Measurements from ENCODE around the gene COG5.
"Not testable (repeated sequence)": the region's sequence is repeated elsewhere in the genome, so short reads cannot be mapped to it uniquely, and the experiment has no call there.

COG5 gene

DNA sequence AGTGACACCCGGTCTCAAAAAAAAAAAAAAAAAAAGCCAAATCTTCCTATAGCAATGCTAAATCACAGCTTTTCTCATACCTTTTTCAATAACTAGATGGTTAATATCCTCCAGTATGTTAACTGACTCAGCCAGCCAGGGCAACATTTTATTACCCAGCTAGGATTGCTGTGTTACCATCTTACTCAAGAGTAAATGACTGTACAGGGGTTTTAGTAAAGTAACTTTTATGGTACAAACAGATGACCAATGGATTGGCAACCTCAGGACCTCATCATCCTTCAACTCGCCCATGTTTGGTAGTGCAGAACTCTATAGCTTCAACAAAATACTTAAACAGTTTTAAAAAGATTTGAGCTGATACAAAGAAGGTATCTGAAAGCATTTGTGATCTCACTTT lies 335.4 kb downstream of the COG5 start:
- DNase-seq (ENCODE audit: low read depth in 3 of 3): no peak

DNA sequence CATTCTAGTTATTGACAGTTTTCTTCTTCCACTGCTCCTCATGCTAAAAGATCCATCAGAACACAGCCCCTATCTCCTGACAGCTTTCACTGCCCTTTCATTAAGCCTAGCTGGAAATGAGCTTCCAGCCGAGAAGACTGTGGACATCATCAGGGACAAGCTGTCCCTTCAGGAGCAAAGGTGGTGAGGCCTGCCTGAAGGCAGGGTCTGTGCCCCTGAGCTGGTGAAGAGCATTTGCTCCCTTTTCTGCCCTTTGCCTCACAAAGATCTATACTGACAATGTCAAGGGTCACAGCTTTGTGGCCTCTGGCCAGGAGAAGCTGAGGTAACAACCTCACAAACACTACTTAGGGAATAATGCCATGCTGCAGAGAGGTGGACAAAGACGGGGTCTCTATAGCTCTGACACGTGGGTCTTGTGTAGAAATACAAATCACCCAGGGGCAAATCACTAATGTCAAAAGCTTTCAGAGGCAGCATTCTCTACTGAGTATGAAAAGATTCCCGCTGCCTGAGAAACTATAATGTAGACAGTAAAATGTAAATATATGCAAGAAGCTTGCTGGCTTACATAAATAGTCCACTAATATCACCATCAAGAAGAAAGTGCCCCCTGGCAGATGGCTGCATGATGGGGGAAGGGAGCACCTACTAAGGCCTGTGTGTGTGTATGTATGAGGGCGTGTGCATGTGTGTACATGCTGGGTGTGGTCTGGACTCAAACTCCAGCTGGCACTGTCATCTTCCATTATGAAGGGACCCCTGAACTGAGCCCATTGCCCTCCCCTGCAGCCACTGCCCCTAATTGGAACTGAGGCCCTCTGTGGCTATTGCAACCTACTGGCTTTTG lies 339.1 kb downstream of the COG5 start:
- DNase-seq (ENCODE audit: low read depth in 3 of 3): no peak

GRCh38 chr7:107220806-107221205 lies 342.9 kb downstream of the COG5 start:
- not testable (repeated sequence) for DNase-seq (ENCODE audit: low read depth in 3 of 3)

DNA sequence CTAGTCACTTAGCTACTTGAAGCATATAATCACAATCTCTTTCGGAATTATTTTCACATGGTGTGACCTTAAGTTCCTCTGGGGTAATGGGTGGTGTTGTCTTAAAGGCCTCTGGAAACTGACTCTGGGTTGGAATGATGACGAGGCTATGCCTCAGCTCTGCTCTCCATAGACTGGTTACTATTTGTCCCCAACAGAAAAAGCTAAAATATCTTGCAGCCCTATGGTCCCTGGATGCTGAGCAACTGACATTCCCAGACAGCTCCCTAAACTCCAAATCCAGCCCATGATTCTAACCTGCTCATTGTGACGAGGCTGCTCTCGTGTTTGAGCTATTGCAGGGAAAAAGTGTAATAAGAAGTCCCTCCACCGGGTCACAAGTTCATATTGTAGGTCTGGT lies 343.4 kb downstream of the COG5 start:
- DNase-seq (ENCODE audit: low read depth in 3 of 3): no peak

DNA sequence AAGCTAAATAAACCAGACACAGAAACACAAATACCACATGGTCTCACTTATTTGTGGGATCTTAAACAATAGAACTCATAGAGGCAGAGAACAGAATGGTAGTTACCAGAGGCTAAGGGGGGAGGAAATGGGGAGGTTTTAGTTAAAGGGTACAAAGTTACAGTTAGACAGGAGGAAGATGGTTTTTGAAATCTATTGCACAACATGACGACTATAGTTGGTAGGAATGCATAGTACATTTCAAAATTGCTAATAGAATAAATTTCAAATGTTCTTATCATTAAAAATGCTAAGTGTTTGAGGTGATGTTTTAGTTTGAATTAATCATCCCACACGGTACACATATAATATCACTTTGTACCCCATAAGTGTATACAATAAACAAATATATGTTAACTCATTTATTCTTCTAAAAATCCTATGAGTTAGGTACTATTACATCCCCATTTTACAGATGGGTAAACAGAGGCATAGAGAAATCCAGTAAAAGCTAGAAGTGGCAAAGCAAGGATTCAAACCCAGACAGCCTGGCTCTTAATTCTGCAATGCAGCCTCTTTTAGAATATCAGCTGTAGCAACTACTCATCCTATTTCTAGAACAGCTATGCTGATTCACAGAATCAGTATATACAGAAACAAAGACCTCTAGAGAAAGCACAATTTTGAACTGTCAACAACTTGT lies 344.0 kb downstream of the COG5 start:
- no peak for DNase-seq (ENCODE audit: low read depth in 3 of 3)

DNA sequence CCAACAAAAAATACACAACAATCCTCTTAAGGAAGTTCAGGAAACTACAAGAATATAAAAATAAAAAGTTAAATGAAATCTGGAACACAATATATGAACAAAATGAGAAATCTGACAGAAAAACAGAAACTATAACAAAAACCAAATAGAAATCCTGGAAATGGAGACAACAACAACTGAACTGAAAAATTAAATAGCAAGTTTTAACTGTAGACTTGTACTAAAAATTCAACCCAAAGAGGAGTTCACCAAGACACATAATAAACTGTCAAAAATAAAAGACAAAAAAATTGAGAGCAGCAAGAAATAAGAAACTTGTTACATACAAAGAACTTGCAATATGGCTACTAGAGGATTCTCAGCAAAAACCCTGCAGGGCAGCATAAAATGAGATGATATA lies 349.8 kb downstream of the COG5 start:
- no peak for DNase-seq (ENCODE audit: low read depth in 3 of 3)

DNA sequence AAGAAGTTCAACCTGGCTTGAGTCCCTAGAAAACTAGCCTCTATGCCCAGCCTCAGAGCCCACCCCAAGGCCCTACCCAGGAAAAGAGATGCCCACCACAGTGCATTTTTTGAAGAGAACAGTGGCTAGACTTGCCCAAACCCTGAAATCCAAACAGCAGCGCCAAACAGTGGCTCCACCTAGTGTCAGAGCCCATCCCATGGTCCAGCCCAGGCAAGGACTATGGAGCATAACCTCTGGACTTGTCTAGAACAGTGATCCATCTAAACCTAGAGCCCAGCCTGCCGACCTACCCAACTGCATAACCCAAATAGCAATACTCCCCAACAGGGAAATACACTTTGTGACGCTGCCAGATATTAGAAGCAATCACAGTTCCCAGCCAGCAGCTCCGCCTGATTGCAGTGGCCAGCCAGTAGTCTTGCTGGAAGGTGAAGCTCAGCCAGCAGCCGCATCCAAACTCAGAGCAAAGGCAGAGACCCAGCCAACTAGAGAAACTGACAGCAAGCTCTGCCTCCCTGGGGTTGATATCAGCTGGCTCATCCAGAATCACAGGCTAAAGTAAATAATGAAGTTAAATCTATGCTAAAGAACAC lies 350.4 kb downstream of the COG5 start:
- no peak for DNase-seq (ENCODE audit: low read depth in 3 of 3)

DNA sequence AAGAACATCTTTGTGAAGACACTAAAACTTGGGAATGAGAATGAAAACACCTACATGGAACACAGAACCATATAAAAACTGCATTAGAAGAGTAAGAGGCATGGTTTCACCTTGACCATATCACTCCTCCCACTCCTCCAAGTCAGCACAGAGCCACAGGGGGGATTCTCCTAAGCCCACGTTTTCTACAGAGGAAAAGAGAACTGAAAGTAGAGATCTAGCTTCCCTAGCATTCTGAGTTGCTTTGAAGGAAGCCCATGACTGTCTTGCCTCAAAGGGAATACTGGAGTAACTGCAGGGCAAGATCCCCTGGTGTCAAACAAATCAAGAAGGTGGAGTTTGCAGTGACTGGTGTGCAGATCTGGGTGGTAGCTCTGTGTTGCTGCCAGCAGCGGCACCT lies 351.0 kb downstream of the COG5 start:
- DNase-seq (ENCODE audit: low read depth in 3 of 3): no peak

DNA sequence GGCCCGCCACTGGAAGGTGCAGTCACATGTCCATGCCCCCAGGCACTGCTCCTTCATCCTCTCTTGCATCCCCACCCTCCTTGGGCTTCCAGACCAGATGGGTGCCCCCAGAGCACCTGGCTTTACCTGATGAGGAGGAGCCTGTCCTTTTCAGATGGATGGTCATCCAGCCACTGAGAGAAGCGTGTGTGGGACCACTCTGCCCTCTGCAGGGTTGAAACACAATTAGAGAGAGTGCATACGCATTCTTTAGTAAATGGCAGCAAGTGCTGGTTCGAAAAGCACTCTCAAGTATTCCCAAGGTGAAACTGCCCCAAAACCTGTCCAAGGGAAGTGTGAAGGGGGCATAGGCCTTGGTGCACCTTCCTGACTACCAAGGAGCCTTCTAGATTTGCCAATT lies 353.3 kb downstream of the COG5 start:
- no peak for DNase-seq (ENCODE audit: low read depth in 3 of 3)

- no peak for DNase-seq (ENCODE audit: low read depth in 3 of 3)
These were observed 354.2 kb downstream of the COG5 start for GRCh38 chr7:107209565-107209964.

GRCh38 chr7:107208563-107208962 lies 355.2 kb downstream of the COG5 start:
- no peak for DNase-seq (ENCODE audit: low read depth in 3 of 3)

- DNase-seq (ENCODE audit: low read depth in 3 of 3): no peak
These were observed 355.6 kb downstream of the COG5 start for GRCh38 chr7:107208024-107208521.

DNA sequence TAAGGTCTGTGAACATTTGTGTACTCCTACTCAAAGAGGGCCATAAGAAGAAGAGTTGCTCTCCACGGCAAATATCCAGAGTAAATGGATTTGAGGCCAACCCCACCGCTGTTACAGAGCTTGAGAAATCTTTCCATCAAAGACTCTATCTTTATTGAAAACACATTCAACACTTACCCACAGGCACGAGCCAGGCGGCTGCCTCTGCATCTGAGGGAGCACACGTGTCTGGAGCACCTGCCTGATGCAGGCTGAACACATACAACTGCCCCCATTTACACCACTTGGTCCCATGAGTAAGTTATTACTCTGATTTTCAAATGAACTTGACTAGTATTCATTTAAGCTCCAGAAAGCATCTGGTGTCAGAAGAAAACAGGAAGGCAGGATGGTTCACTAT lies 356.3 kb downstream of the COG5 start:
- DNase-seq (ENCODE audit: low read depth in 3 of 3): no peak

- no peak for DNase-seq (ENCODE audit: low read depth in 3 of 3)
These were observed 357.0 kb downstream of the COG5 start for GRCh38 chr7:107206706-107207105.

DNA sequence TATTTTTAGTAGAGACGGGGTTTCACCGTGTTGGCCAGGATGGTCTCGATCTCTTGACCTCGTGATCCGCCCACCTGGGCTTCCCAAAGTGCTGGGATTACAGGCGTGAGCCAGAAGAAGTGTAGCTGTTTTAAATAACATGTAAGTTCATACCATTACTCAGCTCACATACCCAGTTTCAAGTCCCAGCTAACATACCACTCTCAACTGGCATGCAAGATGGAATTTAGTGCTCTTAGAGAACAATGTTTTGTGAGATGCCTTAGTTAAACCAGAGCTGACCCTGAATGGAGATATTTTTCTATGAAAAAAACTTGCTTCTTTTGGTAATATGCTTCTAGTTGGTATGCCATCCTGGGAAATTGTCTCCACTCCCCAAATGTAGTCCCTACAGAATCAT lies 357.6 kb downstream of the COG5 start:
- DNase-seq (ENCODE audit: low read depth in 3 of 3): no peak

DNA sequence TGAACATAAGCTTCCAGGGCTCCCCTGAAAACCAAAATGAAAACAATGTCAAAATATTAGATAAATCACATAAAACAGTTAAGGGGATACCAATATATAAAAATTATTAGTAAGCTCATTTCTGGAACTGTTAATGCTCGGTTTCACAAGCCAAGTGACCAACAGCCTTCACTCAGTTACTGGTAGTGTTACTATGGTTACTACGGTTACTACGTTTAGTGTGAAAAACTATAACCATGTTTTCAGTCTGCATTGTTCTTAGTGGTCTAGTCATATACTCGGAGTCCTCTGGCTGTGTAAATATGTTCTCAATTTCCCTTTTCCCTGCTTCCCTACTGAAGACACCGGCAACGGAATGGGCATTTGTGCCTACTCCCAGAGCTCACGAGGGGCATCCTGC lies 360.1 kb downstream of the COG5 start:
- DNase-seq (ENCODE audit: low read depth in 3 of 3): no peak

- DNase-seq (ENCODE audit: low read depth in 3 of 3): no peak
These were observed 361.8 kb downstream of the COG5 start for GRCh38 chr7:107201795-107202450.

- no peak for DNase-seq (ENCODE audit: low read depth in 3 of 3)
These were observed 366.7 kb downstream of the COG5 start for GRCh38 chr7:107196834-107197610.

GRCh38 chr7:107194052-107194451 lies 369.7 kb downstream of the COG5 start:
- no peak for DNase-seq (ENCODE audit: low read depth in 3 of 3)

DNA sequence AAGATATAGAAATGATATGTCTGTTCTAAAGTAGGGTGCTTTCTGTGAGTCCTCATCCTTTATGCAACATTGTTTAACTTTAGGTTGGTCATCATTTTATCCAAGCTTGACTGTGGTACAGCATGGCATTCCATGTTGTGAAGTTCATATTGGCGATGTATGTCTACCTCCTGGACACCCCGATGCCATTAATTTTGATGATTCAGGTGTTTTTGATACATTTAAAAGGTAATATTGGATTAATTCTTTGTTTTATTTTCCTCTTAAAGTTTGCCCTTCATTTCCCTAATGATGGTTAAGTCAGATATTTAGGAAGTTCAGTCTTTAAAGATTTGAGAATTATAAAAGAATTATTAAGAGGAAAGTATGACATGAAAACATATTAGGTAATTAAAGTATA lies 373.6 kb downstream of the COG5 start:
- DNase-seq (ENCODE audit: low read depth in 3 of 3): no peak

- DNase-seq (ENCODE audit: low read depth in 3 of 3): no peak
These were observed 375.9 kb downstream of the COG5 start for GRCh38 chr7:107187774-107188173.

Measured in stimulated activated CD4-positive, alpha-beta T cell treated with anti-CD3 and anti-CD28 coated beads, TNF-alpha, amount 100 ng/mL, for 4 hours (primary cell).